IMR-90 (cell line): ENCODE data around the gene MCRIP2. TPM values are rescaled to one million over a fixed set of nuclear protein-coding genes. Genes with fewer than 3 reads are reported as not detected.

Experiments
- ATAC-seq: fragments of 200-7000 bp; cut with Tn5 transposase; 2 replicates; pipeline ENCODE4 v1.9.1; 2020; ENCODE audit warnings: low read depth, mild to moderate bottlenecking, moderate library complexity
- BruUV-seq: library from RNA; stranded (reverse); fragments of 400-500 nt; replicated peaks from 2 replicates; lab custom pipeline; 2021; lab: Mats Ljungman, UMichigan
- CTCF ChIA-PET: fragments of 300-600 bp; formaldehyde crosslinking; extraction: SDS; loops from one replicate; lab custom pipeline; 2021; ENCODE audit warnings: antibody characterized with exemption; lab: Yijun Ruan, JAX
- POLR2A ChIA-PET: fragments of 300-600 bp; sonication (Branson Sonifier 250); formaldehyde crosslinking; loops from one replicate; lab custom pipeline; 2022; ENCODE audit warnings: antibody characterized with exemption; ENCODE audit not compliant: unreplicated experiment; lab: Charles Lee
- DNase-seq: peaks from one replicate; pipeline ENCODE4 v3.0.0; 2013
- H2AFZ ChIP-seq: replicated peaks from 2 replicates; pipeline ENCODE3; 2013; ENCODE audit warnings: low read length, mild to moderate bottlenecking; ENCODE audit not compliant: poor library complexity
- H2AK5ac ChIP-seq: 2 replicates; pipeline ENCODE4 v1.6.1; 2013; ENCODE audit warnings: low read depth, low read length, inconsistent platforms
- H2AK9ac ChIP-seq: replicated peaks from 2 replicates; pipeline ENCODE3; 2013; ENCODE audit warnings: mild to moderate bottlenecking, low read depth, low read length, moderate library complexity; ENCODE audit not compliant: poor library complexity
- H2BK120ac ChIP-seq: 2 replicates; pipeline ENCODE4 v1.6.1; 2013; ENCODE audit warnings: low read depth, low read length, inconsistent platforms
- H2BK15ac ChIP-seq: 3 replicates; pipeline ENCODE4 v1.6.1; 2013; ENCODE audit warnings: low read depth, low read length, inconsistent platforms
- H2BK20ac ChIP-seq: 2 replicates; pipeline ENCODE4 v1.6.1; 2013; ENCODE audit warnings: low read depth, mild to moderate bottlenecking, inconsistent platforms, low read length, moderate library complexity
- H2BK5ac ChIP-seq: 2 replicates; pipeline ENCODE4 v1.6.1; 2013; ENCODE audit warnings: mild to moderate bottlenecking, low read depth, low read length, inconsistent platforms; ENCODE audit not compliant: poor library complexity, severe bottlenecking
- H3K14ac ChIP-seq: replicated peaks from 2 replicates; pipeline ENCODE4 v1.6.1; 2013; ENCODE audit warnings: low read depth, low read length, inconsistent platforms
- H3K18ac ChIP-seq: 2 replicates; pipeline ENCODE4 v1.6.1; 2013; ENCODE audit warnings: low read depth, low read length, control low read depth
- H3K23ac ChIP-seq: 2 replicates; pipeline ENCODE4 v1.6.1; 2013; ENCODE audit warnings: low read depth, low read length, inconsistent platforms
- H3K27ac ChIP-seq: 2 replicates; pipeline ENCODE4 v1.5.1; 2013; ENCODE audit warnings: mild to moderate bottlenecking, control low read depth, low read length; ENCODE audit not compliant: insufficient read depth
- H3K27me3 ChIP-seq: 2 replicates; pipeline ENCODE4 v1.6.1; 2013; ENCODE audit warnings: low read length; ENCODE audit not compliant: control insufficient read depth, insufficient read depth
- H3K36me3 ChIP-seq: 2 replicates; pipeline ENCODE4 v1.6.1; 2013; ENCODE audit warnings: low read length, mixed read lengths; ENCODE audit not compliant: control insufficient read depth, insufficient read depth
- H3K4ac ChIP-seq: 2 replicates; pipeline ENCODE4 v1.6.1; 2013; ENCODE audit warnings: low read depth, low read length, inconsistent platforms
- H3K4me1 ChIP-seq: 2 replicates; pipeline ENCODE4 v1.6.1; 2013; ENCODE audit warnings: low read length, mixed read lengths; ENCODE audit not compliant: control insufficient read depth, insufficient read depth
- H3K4me2 ChIP-seq: 2 replicates; pipeline ENCODE4 v1.6.1; 2013; ENCODE audit warnings: low read depth, mild to moderate bottlenecking, control low read depth, low read length, moderate library complexity
- H3K4me3 ChIP-seq: 2 replicates; pipeline ENCODE4 v1.5.1; 2013; ENCODE audit warnings: low read depth, mild to moderate bottlenecking, control low read depth, low read length, moderate library complexity; ENCODE audit not compliant: insufficient read depth
- H3K56ac ChIP-seq: 2 replicates; pipeline ENCODE4 v1.6.1; 2013; ENCODE audit warnings: low read length, inconsistent platforms; ENCODE audit not compliant: insufficient read depth; ENCODE audit errors: extremely low read depth
- H3K79me1 ChIP-seq, 2 experiments: 2 replicates each; pipeline ENCODE4 v1.6.1; 2013; ENCODE audit warnings: low read length in 2 of 2, inconsistent platforms in 1 of 2, low read depth in 1 of 2
- H3K9ac ChIP-seq: 2 replicates; pipeline ENCODE4 v1.6.1; 2013; ENCODE audit warnings: low read depth, low read length, control low read depth
- H3K9me1 ChIP-seq: 2 replicates; pipeline ENCODE4 v1.6.1; 2013; ENCODE audit warnings: low read length, inconsistent platforms; ENCODE audit not compliant: insufficient read depth
- H3K9me3 ChIP-seq: 2 replicates; pipeline ENCODE4 v1.6.1; 2013; ENCODE audit warnings: low read length; ENCODE audit not compliant: control insufficient read depth, insufficient read depth
- H4K20me1 ChIP-seq: 2 replicates; pipeline ENCODE4 v1.6.1; 2013; ENCODE audit warnings: low read length, inconsistent platforms; ENCODE audit not compliant: insufficient read depth
- H4K5ac ChIP-seq: 2 replicates; pipeline ENCODE4 v1.6.1; 2013; ENCODE audit warnings: mild to moderate bottlenecking, low read depth, low read length, control low read depth
- H4K8ac ChIP-seq, 2 experiments: 2 replicates each; pipeline ENCODE4 v1.6.1; 2013; ENCODE audit warnings: low read depth in 2 of 2, low read length in 2 of 2, control low read depth in 1 of 2, inconsistent platforms in 1 of 2
- H4K91ac ChIP-seq: 2 replicates; pipeline ENCODE4 v1.6.1; 2013; ENCODE audit warnings: low read depth, low read length, inconsistent platforms; ENCODE audit not compliant: insufficient read depth
- SMC3 ChIP-seq: fragments of 150-350 bp; IDR thresholded peaks from 2 replicates; pipeline ENCODE4 v1.6.1; 2016; ENCODE audit warnings: low read depth, mild to moderate bottlenecking, antibody characterized with exemption, low read length, moderate library complexity
- USF2 ChIP-seq: fragments of 150-350 bp; IDR thresholded peaks from 2 replicates; pipeline ENCODE4 v1.6.1; 2017; ENCODE audit warnings: mild to moderate bottlenecking, antibody characterized with exemption, low read length, low read depth
- WGBS, 2 experiments: methylation state at CpG; one replicate each; pipeline versions ENCODE4 v1.1.5 to v1.1.7; 2013; ENCODE audit warnings: missing lambda C conversion rate in 2 of 2; ENCODE audit not compliant: insufficient read length in 1 of 2; ENCODE audit errors: extremely low coverage in 2 of 2; 5-methylcytosine and 5-hydroxymethylcytosine counted together
- dilution Hi-C: fragments of 300-500 bp; cut with HindIII; formaldehyde crosslinking; loops from one replicate; pipeline ENCODE4 v1.14.3; 2018; ENCODE audit warnings: low sequenced_read_pairs; ENCODE audit not compliant: unreplicated experiment
- in situ Hi-C: fragments of 300-500 bp; cut with MboI; formaldehyde crosslinking; loops from 3 replicates; pipeline ENCODE4 v1.14.3; 2019; ENCODE audit warnings: low sequenced_read_pairs, inconsistent platforms, mixed read lengths
- intact Hi-C: fragments of 100-400 bp; cut with micrococcal nuclease; formaldehyde crosslinking; loops from 2 replicates; pipeline ENCODE4 v1.10.0; 2022
- polyA plus RNA-seq, 3 experiments: library from polyadenylated mRNA; depleted of rRNA; stranded (reverse); fragments of >200 nt; gene quantifications; 2 replicates each; pipeline ENCODE4 v1.2.3, GENCODE V29; 2012; ENCODE audit warnings: low replicate concordance in 1 of 3
- total RNA-seq: library from RNA; depleted of rRNA; stranded (reverse); fragments of >200 nt; gene quantifications from 2 replicates; pipeline ENCODE4 v1.2.3, GENCODE V29; 2012

Gene MCRIP2
- total and polyA plus RNA-seq, 2 of the 4 experiments (the other 2 are of a cell fraction): 6.3 to 19.6 TPM

GRCh38 chr16:638836-639235, 2.8 kb upstream of the MCRIP2 start:
- no peak overlapping the region for H4K91ac ChIP-seq
- H2BK5ac ChIP-seq: no peak overlapping the region
- 60% methylated on average over 2 of the region's 9 CpGs; no CpG with 5 or more reads in 1 of the 2 experiments for WGBS, 2 experiments
- H3K4me2 ChIP-seq: no peak overlapping the region
- dilution Hi-C loops: no loop called here
- no peak overlapping the region for H3K4me3 ChIP-seq
- no peak overlapping the region for H3K4ac ChIP-seq
- H3K27me3 ChIP-seq: no peaks in the 10 kb centered on the region
- in situ Hi-C loops: no loop called here
- H3K27ac ChIP-seq: no peak overlapping the region
- H3K23ac ChIP-seq: no peak overlapping the region
- ChIA-PET POLR2A (no interaction called here), CTCF (no interaction called here)
- H3K9me3 ChIP-seq: no peaks in the 10 kb centered on the region
- H2BK15ac ChIP-seq: no peak overlapping the region
- no peak overlapping the region for H3K14ac ChIP-seq
- H2BK20ac ChIP-seq: no peak overlapping the region
- peaks cover 4% of the 10 kb centered on the region for H4K20me1 ChIP-seq
- no peak overlapping the region for H2AFZ ChIP-seq
- no peak overlapping the region for H2AK9ac ChIP-seq
- no peak overlapping the region for H3K9ac ChIP-seq
- intact Hi-C loops: loop anchor here (5.0 kb wide), 1 partner anchor 112 kb away; the partner anchor contains the start of gene CAPN15
- H2BK120ac ChIP-seq: no peak overlapping the region
- TF ChIP-seq SMC3 (no peak), USF2 (no peak)
- peaks cover 3 to 35% of the 10 kb centered on the region in 2 experiments; a peak in 2 of 4 replicates for H3K79me1 ChIP-seq
- H4K8ac ChIP-seq: no peak overlapping the region
- no TSS peak for BruUV-seq
- DNase-seq (no peak), ATAC-seq (no peak)
- no peak overlapping the region for H3K18ac ChIP-seq
- H3K4me1 ChIP-seq: peaks cover 19% of the 10 kb centered on the region
- peaks cover 8% of the 10 kb centered on the region; the same call in 1 of the 2 replicates for H3K9me1 ChIP-seq
- no peak overlapping the region for H3K56ac ChIP-seq
- no peak overlapping the region for H4K5ac ChIP-seq
- H3K36me3 ChIP-seq: peaks cover 5% of the 10 kb centered on the region; the same call in 1 of the 2 replicates
- H2AK5ac ChIP-seq: no peak overlapping the region
